Mucosa of descending colon (tissue), 3 donors: ENCODE data around the gene UQCR10. TPM values are rescaled to one million over a fixed set of nuclear protein-coding genes. Genes with fewer than 3 reads are reported as not detected.

ENCODE experiments used
- ATAC-seq: fragments of 200-7000 bp; cut with Tn5 transposase; one replicate; pipeline ENCODE4 v1.9.1; 2020; ENCODE audit warnings: mild to moderate bottlenecking, moderate library complexity
- DNase-seq, 3 donors: peaks; one replicate each; pipeline ENCODE4 v3.0.0-alpha.2; 2020
- H3K36me3 ChIP-seq: fragments of 200-600 bp; one replicate; pipeline ENCODE4 v1.8.0; 2021; ENCODE audit warnings: low read depth, mild to moderate bottlenecking
- H3K4me1 ChIP-seq: fragments of 200-600 bp; one replicate; pipeline ENCODE4 v1.8.0; 2021; ENCODE audit warnings: low read depth, mild to moderate bottlenecking
- H3K4me3 ChIP-seq: fragments of 200-600 bp; one replicate; pipeline ENCODE4 v1.8.0; 2021; ENCODE audit warnings: mild to moderate bottlenecking
- H3K9me3 ChIP-seq: fragments of 200-600 bp; one replicate; pipeline ENCODE4 v1.8.0; 2021; ENCODE audit warnings: mild to moderate bottlenecking
- intact Hi-C, 2 donors: fragments of 100-400 bp; cut with DNase I in 1 of 2; cut with micrococcal nuclease in 1 of 2; formaldehyde crosslinking; loops; one replicate each; pipeline versions ENCODE4 v1.11.0 to v1.11.1; 2022; cut with DNase I, micrococcal nuclease
- total RNA-seq, 3 donors: library from RNA; stranded (reverse); fragmentation: NEBNext Ultra II Directional in 2 of 3; extraction: Animal tissue kit (Norgen Biotek cat#: 25700) in 2 of 3; gene quantifications; one replicate each; pipeline versions ENCODE4 v1.2.1 to v1.2.4, GENCODE V29; 2021 to 2023
- TF ChIP-seq, protein P1 (sequence below): fragments of 200-600 bp; IDR thresholded peaks from one replicate; pipeline ENCODE4 v1.8.0; 2022; ENCODE audit warnings: antibody characterized with exemption, mild to moderate bottlenecking
- donor health status: DM: no; HTN: no; CAD: no; lungs with moderate emphysema.
- donor health status: DM: no; HTN: no; CAD: no.
- donor health status: DM: no; HTN: yes; CAD: no.

The UQCR10 gene
- total RNA-seq, 3 donors from 2014 or later = 102 to 178 (median 154) TPM

DNA sequence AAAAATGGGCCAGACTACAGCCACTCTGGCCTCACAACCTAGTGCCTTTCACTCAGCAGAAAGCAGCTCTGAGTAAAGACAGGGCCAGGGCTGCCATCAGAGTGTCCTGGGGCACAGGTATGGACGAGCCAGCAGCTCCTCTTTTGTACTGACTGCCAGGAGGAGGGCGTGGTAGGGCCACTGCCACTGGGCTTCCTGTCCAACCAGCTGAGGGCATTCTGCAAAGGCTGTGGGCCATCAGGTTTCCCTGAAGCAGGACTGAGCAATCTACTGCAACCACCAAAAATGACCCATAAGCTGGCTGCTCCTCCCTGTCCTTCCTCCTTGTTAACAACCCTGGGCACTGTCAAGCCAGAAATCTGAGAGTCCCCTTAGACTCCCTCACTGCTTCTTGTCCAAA lies 37.8 kb downstream of the UQCR10 start:
- Histone ChIP-seq H3K9me3 (no peaks in the 10 kb centered on the region), H3K36me3 (peaks cover 15% of the 10 kb centered on the region), H3K4me3 (no peak overlapping the region), H3K4me1 (no peaks in the 10 kb centered on the region)
- intact Hi-C loops = no loop called here
- ATAC-seq (no peak), DNase-seq (no peak)
- TF ChIP-seq, protein P1, sequence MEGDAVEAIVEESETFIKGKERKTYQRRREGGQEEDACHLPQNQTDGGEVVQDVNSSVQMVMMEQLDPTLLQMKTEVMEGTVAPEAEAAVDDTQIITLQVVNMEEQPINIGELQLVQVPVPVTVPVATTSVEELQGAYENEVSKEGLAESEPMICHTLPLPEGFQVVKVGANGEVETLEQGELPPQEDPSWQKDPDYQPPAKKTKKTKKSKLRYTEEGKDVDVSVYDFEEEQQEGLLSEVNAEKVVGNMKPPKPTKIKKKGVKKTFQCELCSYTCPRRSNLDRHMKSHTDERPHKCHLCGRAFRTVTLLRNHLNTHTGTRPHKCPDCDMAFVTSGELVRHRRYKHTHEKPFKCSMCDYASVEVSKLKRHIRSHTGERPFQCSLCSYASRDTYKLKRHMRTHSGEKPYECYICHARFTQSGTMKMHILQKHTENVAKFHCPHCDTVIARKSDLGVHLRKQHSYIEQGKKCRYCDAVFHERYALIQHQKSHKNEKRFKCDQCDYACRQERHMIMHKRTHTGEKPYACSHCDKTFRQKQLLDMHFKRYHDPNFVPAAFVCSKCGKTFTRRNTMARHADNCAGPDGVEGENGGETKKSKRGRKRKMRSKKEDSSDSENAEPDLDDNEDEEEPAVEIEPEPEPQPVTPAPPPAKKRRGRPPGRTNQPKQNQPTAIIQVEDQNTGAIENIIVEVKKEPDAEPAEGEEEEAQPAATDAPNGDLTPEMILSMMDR = no peak

DNA sequence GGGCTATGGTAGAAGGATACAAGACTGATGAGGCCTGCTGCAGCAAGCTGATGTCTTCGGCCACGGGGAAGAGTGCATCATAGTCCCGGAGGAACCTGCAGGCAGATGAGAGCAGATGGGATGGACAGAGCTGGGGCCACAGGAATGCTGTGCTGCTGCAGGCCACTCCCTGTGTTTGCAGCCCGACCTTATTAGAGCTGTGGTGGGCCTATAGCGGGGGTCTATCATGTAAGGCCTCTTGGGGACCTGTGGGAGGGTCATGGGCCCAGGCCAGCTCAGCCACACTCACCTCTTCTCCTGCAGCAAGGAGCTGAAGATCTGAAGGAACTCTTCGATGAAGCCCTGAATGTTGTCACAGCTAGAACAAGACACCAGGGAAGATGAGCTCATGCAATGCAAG lies 39.0 kb downstream of the UQCR10 start:
- TF ChIP-seq, protein P1 = no peak
- no peak for DNase-seq
- Histone ChIP-seq H3K9me3 (no peaks in the 10 kb centered on the region), H3K36me3 (peaks cover 8% of the 10 kb centered on the region), H3K4me1 (peaks cover 7% of the 10 kb centered on the region), H3K4me3 (no peak overlapping the region)
- no peak for ATAC-seq
- intact Hi-C loops = no loop called here

DNA sequence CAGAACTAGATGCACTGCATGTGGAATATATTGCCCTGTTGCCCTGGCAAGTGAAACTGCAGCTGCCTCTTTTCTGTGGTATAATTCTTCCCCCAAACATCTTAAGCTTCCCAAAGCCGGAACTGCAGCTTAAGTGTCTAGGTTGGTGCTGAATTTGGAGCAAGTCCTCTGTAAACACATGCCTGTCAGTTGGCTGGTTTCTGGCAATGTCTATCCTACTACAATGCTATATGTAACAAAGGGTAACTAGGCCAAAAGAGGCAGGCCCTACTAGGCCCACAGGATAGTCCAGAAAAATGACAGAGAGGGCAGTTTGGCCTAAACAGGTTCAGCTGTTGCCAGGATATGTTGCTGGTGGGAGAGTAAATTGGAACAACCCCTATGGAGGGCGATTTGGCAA lies 43.0 kb downstream of the UQCR10 start:
- no peak for DNase-seq
- TF ChIP-seq, protein P1 = no peak
- no peak for ATAC-seq
- intact Hi-C loops = no loop called here
- Histone ChIP-seq H3K4me1 (peaks cover 17% of the 10 kb centered on the region), H3K36me3 (peaks cover 7% of the 10 kb centered on the region), H3K4me3 (no peak overlapping the region), H3K9me3 (no peaks in the 10 kb centered on the region)

DNA sequence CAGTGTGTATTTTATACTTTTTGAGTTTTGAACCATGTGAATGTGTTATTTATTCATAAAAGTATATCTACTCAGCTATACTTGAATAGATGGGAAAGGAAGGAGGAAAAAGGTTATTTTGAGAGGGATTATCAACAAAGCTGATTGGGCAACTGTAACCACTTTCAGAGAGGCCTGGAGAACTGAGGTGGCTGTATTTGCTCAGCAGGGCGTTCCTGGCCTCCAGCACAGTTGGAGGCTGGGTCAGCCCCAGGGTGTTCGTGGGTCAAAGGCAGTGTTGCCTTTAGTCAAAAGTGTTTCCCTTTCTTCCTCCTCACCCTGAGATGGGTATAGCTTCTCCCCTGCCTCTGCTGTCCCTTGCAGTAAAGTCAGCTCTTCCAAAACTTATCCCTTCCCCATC lies 44.2 kb downstream of the UQCR10 start:
- ATAC-seq (peak; percentile 96), DNase-seq (peak; percentile 73 to 79 (median 75))
- intact Hi-C loops = no loop called here
- no peak overlapping the region for H3K4me3 ChIP-seq
- no peaks in the 10 kb centered on the region for H3K36me3 ChIP-seq
- no peaks in the 10 kb centered on the region for H3K9me3 ChIP-seq
- peaks cover 17% of the 10 kb centered on the region for H3K4me1 ChIP-seq
- TF ChIP-seq, protein P1 = no peak

DNA sequence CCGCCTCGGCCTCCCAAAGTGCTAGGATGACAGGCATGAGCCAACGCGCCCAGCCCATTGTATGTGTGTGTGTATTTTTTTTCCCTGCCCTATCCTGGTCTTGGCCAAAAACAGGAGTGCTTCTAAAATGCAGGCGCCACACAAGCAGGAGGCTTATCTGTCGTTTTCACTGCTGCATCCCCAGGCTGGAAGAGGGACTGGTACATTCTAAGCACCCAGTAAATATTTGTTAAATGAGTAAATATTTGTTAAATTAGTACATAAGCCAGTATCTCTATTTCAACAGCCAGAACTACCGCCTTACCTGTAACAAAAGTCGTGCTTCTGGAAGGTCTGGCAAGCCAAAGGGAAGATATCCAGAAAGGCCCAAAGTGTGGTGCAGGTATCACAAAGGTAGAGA lies 46.0 kb downstream of the UQCR10 start:
- DNase-seq (no peak), ATAC-seq (no peak)
- TF ChIP-seq, protein P1 = no peak
- H3K4me1 ChIP-seq = peaks cover 17% of the 10 kb centered on the region
- no peaks in the 10 kb centered on the region for H3K9me3 ChIP-seq
- no peaks in the 10 kb centered on the region for H3K36me3 ChIP-seq
- H3K4me3 ChIP-seq = no peak overlapping the region
- intact Hi-C loops = no loop called here

DNA sequence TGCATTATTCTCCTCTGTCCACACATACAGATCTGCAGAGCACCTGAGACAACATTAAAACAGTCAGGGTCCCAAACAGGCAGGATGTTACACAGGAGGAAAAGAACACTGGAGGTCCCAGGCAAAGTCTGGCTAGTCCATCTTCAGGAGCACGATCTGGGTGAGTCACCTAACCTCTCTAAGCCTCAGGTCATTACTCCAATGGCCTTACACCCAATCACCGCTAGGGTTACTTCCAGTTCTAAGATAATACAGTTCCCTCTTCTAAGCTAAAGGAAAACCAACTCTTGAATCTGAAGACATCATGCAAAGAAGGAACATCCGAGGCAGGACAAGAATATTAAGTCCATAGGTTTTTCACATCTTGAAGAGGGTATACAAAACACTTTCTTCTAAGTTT lies 46.4 kb downstream of the UQCR10 start:
- Histone ChIP-seq H3K4me1 (peaks cover 17% of the 10 kb centered on the region), H3K4me3 (no peak overlapping the region), H3K36me3 (no peaks in the 10 kb centered on the region), H3K9me3 (no peaks in the 10 kb centered on the region)
- TF ChIP-seq, protein P1 = no peak
- DNase-seq (no peak), ATAC-seq (peak; percentile 22)
- intact Hi-C loops = no loop called here
